K562 (cell line): ENCODE results near the gene MESP1. TPM values are rescaled to one million over a fixed set of nuclear protein-coding genes. Genes with fewer than 3 reads are reported as not detected.

ENCODE experiments used
- ARHGAP35 ChIP-seq: fragments of 450-650 bp; IDR thresholded peaks from 2 replicates; pipeline ENCODE4 v1.6.1; 2018; ENCODE audit not compliant: partially characterized antibody
- ATF7 ChIP-seq: fragments of 450-650 bp; IDR thresholded peaks from 2 replicates; pipeline ENCODE4 v1.7.1; 2014; ENCODE audit warnings: mild to moderate bottlenecking, moderate library complexity
- ERF ChIP-seq: fragments of 450-650 bp; formaldehyde crosslinking; IDR thresholded peaks from 2 replicates; pipeline ENCODE4 v1.4.0; 2020; ENCODE audit warnings: mild to moderate bottlenecking, mixed read lengths
- ESRRB ChIP-seq: fragments of 250-450 bp; sonication (Bioruptor Pico); IDR thresholded peaks from 2 replicates; pipeline ENCODE4 v1.5.0; 2020; ENCODE audit warnings: mild to moderate bottlenecking, moderate library complexity, borderline replicate concordance
- FOXO4 ChIP-seq: fragments of 450-650 bp; formaldehyde crosslinking; IDR thresholded peaks from 2 replicates; pipeline ENCODE4 v1.4.0; 2020; ENCODE audit warnings: mild to moderate bottlenecking, moderate library complexity
- HNRNPL ChIP-seq: fragments of 200-400 bp; formaldehyde crosslinking; IDR thresholded peaks from 2 replicates; pipeline ENCODE4 v1.6.1; 2017; ENCODE audit warnings: low read depth, mild to moderate bottlenecking, low read length
- KLF13 ChIP-seq: fragments of 450-650 bp; IDR thresholded peaks from 2 replicates; pipeline ENCODE4 v1.6.1; 2016; ENCODE audit warnings: missing genetic modification characterization, low read depth, mild to moderate bottlenecking, missing compliant biosample characterization, moderate library complexity, borderline replicate concordance
- KLF16 ChIP-seq: IDR thresholded peaks from 2 replicates; pipeline ENCODE4 v1.6.1; 2016; ENCODE audit warnings: antibody characterized with exemption
- OTX1 ChIP-seq: fragments of 450-650 bp; formaldehyde crosslinking; IDR thresholded peaks from 2 replicates; pipeline ENCODE4 v1.4.0; 2022; ENCODE audit warnings: mild to moderate bottlenecking
- POLR3G ChIP-seq: IDR thresholded peaks from 2 replicates; pipeline ENCODE4 v1.6.1; 2011; ENCODE audit not compliant: insufficient read length, insufficient replicate concordance; ENCODE audit errors: extremely low read depth
- RBM17 ChIP-seq: fragments of 200-400 bp; formaldehyde crosslinking; IDR thresholded peaks from 2 replicates; pipeline ENCODE4 v1.6.1; 2017; ENCODE audit warnings: low read depth, mild to moderate bottlenecking, low read length, borderline replicate concordance
- SRF ChIP-seq, 2 experiments: fragments of 250-450, 450-650 bp in 1 of 2; sonication (Bioruptor Pico) in 1 of 2; sonication (generic) in 1 of 2; formaldehyde crosslinking; IDR thresholded peaks; 2 replicates each; pipeline versions ENCODE4 v1.5.0 to v1.5.1; 2020 to 2022; ENCODE audit warnings: mild to moderate bottlenecking in 1 of 2, missing genetic modification reagents in 1 of 2
- ZFP30 ChIP-seq: fragments of 250-450 bp; sonication (Bioruptor Pico); IDR thresholded peaks from 2 replicates; pipeline ENCODE4 v1.8.0; 2022; ENCODE audit warnings: moderate library complexity, mild to moderate bottlenecking, inconsistent platforms, borderline replicate concordance
- ZKSCAN1 ChIP-seq: fragments of 150-350 bp; IDR thresholded peaks from 2 replicates; pipeline ENCODE4 v1.6.1; 2016; ENCODE audit warnings: low read depth, low read length
- ZNF311 ChIP-seq: fragments of 250-450 bp; sonication (Bioruptor Pico); IDR thresholded peaks from 2 replicates; pipeline ENCODE4 v1.4.0; 2020; ENCODE audit warnings: mild to moderate bottlenecking, moderate library complexity
- ZNF584 ChIP-seq: fragments of 200-800 bp; sonication (Bioruptor generic); IDR thresholded peaks from 2 replicates; pipeline ENCODE4 v1.6.1; 2016; ENCODE audit warnings: low read depth, mild to moderate bottlenecking, missing genetic modification characterization, missing compliant biosample characterization
- polyA plus RNA-seq, 8 experiments: library from polyadenylated mRNA; depleted of rRNA in 4 of 8; stranded (reverse) in 5 of 8; unstranded in 3 of 8; fragments of >200 nt; fragmentation: Nextera tagmentation in 2 of 8; fragmentation: Illumina TruSeq in 1 of 8; extraction: Ambion mirVana in 2 of 8; extraction: Trizol in 1 of 8; gene quantifications; 2 replicates each; pipeline versions ENCODE4 v1.2.1 to v1.2.3, GENCODE V29; 2011 to 2014; ENCODE audit warnings: inconsistent platforms in 1 of 8, missing spikeins in 1 of 8
- total RNA-seq, 7 experiments: library from RNA; depleted of rRNA in 6 of 7; stranded (reverse); fragments of >200 nt in 6 of 7; fragmentation: Illumina TruSeq in 2 of 7; extraction: Trizol in 2 of 7; gene quantifications; 2 replicates each; pipeline versions ENCODE4 v1.2.1 to v1.2.3, GENCODE V29; 2011 to 2021; ENCODE audit warnings: low replicate concordance in 1 of 7
- TF ChIP-seq, protein P1 (sequence below), 2 experiments: fragments of 450-650 bp; IDR thresholded peaks; 2 replicates each; pipeline ENCODE4 v1.6.1; 2016
- TF ChIP-seq, protein P2 (sequence below): sonication (generic); formaldehyde crosslinking; IDR thresholded peaks from 2 replicates; pipeline ENCODE4 v1.8.0; 2022; ENCODE audit warnings: mild to moderate bottlenecking, missing genetic modification reagents
- TF ChIP-seq, protein P3 (sequence below): fragments of 250-450 bp; sonication (Bioruptor Pico); IDR thresholded peaks from 2 replicates; pipeline ENCODE4 v1.5.0; 2020; ENCODE audit warnings: mild to moderate bottlenecking, borderline replicate concordance

MESP1 gene
- total and polyA plus RNA-seq, 9 of the 15 experiments (the other 6 are each of a cell fraction or from before 2014, with no cell fraction given): 0.14 to 1.1 (median 0.36) TPM; not detected in 4

DNA sequence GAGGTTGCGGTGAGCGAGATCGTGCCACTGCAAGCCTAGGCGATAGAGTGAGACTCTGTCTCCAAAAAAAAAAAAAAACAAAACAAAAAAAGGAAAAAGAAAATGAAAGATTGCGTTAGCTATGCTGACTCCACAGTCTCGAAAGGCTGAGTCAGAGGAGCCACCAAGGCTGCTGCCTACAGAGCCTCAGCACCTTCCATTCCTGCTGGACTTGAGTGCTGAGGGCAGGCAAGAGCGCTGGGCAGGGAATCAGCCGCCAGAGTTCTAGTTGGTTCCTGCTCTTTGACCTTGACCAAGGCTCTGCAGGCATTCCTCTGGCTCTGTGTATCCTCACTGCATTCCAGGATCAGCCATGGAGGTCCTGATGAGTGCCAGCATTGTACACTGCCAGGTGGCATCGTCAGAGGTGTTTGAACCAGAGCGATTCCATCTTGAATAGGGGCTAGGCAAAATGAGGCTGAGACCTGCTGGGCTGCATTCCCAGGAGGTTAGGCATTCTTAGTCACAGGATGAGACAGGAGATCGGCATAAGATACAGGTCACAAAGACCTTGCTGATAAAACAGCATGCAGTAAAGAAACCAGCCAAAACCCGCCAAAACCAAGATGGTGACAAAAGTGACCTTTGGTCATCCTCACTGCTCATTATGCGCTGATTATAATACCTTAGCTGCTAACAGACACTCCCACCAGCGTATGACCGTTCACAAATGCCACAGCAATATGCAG is 31.0 kb upstream of the MESP1 start (continued):
- TF ChIP-seq ARHGAP35 (no peak), ZFP30 (CRISPR knock-in tag) (no peak; the same call in 1 of the 2 replicates), ESRRB (CRISPR knock-in tag) (peak; percentile 81; the same call in 1 of the 2 replicates), ZNF311 (peak; percentile 99), ERF (CRISPR knock-in tag) (peak; percentile 100), ZKSCAN1 (no peak), POLR3G (no peak), KLF16 (peak; percentile 64; the same call in 1 of the 2 replicates), RBM17 (no peak), HNRNPL (no peak), KLF13 (tag) (peak; percentile 94), OTX1 (CRISPR knock-in tag) (peak; percentile 98), ZNF584 (CRISPR knock-in tag) (peak; percentile 96), FOXO4 (CRISPR knock-in tag) (peak; percentile 98), ATF7 (0 out of 2 replicates have a peak, but pooled peaks have one; percentile 25), SRF (CRISPR knock-in tag; IDR thresholded peaks at IDR 0.05) (peak in 1 of 2 experiments; percentile 83; a peak in 2 of 4 replicates)
- TF ChIP-seq, protein P1, sequence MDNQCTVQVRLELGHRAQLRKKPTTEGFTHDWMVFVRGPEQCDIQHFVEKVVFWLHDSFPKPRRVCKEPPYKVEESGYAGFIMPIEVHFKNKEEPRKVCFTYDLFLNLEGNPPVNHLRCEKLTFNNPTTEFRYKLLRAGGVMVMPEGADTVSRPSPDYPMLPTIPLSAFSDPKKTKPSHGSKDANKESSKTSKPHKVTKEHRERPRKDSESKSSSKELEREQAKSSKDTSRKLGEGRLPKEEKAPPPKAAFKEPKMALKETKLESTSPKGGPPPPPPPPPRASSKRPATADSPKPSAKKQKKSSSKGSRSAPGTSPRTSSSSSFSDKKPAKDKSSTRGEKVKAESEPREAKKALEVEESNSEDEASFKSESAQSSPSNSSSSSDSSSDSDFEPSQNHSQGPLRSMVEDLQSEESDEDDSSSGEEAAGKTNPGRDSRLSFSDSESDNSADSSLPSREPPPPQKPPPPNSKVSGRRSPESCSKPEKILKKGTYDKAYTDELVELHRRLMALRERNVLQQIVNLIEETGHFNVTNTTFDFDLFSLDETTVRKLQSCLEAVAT (IDR thresholded peaks at IDR 0.05): peak; percentile 30 to 37; a peak in 1 of 4 replicates
- TF ChIP-seq, protein P2, sequence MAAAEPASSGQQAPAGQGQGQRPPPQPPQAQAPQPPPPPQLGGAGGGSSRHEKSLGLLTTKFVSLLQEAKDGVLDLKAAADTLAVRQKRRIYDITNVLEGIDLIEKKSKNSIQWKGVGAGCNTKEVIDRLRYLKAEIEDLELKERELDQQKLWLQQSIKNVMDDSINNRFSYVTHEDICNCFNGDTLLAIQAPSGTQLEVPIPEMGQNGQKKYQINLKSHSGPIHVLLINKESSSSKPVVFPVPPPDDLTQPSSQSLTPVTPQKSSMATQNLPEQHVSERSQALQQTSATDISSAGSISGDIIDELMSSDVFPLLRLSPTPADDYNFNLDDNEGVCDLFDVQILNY (CRISPR knock-in tag): no peak
- TF ChIP-seq, protein P3, sequence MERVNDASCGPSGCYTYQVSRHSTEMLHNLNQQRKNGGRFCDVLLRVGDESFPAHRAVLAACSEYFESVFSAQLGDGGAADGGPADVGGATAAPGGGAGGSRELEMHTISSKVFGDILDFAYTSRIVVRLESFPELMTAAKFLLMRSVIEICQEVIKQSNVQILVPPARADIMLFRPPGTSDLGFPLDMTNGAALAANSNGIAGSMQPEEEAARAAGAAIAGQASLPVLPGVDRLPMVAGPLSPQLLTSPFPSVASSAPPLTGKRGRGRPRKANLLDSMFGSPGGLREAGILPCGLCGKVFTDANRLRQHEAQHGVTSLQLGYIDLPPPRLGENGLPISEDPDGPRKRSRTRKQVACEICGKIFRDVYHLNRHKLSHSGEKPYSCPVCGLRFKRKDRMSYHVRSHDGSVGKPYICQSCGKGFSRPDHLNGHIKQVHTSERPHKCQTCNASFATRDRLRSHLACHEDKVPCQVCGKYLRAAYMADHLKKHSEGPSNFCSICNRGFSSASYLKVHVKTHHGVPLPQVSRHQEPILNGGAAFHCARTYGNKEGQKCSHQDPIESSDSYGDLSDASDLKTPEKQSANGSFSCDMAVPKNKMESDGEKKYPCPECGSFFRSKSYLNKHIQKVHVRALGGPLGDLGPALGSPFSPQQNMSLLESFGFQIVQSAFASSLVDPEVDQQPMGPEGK (CRISPR knock-in tag): peak; percentile 91; the same call in 1 of the 2 replicates
